NOMO-1 (cell line): ENCODE data around the gene PKD1.
"Not testable (repeated sequence)": the region's sequence is repeated elsewhere in the genome, so short reads cannot be mapped to it uniquely, and the experiment has no call there.

Experiments
- DNase-seq, 2 experiments: peaks; one replicate each; lab custom pipeline; 2025; ENCODE audit not compliant: unreplicated experiment in 2 of 2; lab: John Stamatoyannopoulos, UW

The PKD1 gene

DNA sequence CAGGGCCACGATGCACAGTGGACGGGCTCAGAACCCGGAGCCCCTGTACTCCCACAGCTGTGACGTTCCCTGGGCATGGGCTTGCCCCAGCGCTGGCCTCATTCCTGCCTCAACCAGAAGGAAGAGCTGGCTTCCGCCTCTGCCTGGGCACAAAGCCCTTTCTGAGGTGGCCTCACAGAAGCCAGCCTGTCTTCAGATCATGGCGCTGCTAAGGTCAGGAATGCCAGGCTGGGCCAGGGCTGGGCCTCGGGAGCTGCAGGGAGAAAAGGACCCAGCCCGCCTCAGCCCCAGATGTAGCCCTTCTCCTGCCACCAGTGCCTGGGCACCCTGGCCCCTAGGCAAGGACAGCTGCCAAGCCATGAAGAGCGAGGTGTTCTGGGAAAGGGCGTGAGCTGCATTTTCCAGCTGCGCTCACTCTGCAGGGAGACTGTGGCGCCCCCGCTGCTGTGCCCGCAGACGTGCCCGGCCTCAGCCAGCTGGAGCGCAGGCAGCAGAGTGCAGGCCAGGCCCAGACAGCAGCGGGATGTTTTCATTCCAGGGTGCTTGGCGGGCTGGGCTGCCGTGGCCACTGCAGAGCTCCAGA is 9.4 kb downstream of the PKD1 start:
- not testable (repeated sequence) for DNase-seq

DNA sequence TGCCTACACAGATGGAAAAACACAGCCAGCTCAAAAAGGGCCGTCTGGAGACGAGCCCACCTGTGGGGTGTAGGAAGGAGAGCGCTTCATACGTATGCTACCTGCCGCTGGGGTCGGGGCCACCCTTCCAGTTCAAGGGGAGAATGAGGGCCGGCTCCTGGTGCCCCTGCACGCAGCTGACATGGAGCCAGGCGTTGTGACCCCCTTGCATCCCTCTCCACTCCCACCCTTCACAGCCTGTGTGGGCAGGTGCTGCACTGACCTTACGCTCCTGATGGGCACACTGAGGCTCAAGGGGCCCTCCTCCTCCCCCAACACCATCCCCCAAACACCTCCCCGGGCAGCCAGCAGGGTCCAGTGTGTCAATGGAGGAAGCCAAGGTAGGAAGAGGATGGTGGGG is 10.1 kb downstream of the PKD1 start:
- DNase-seq: not testable (repeated sequence)

DNA sequence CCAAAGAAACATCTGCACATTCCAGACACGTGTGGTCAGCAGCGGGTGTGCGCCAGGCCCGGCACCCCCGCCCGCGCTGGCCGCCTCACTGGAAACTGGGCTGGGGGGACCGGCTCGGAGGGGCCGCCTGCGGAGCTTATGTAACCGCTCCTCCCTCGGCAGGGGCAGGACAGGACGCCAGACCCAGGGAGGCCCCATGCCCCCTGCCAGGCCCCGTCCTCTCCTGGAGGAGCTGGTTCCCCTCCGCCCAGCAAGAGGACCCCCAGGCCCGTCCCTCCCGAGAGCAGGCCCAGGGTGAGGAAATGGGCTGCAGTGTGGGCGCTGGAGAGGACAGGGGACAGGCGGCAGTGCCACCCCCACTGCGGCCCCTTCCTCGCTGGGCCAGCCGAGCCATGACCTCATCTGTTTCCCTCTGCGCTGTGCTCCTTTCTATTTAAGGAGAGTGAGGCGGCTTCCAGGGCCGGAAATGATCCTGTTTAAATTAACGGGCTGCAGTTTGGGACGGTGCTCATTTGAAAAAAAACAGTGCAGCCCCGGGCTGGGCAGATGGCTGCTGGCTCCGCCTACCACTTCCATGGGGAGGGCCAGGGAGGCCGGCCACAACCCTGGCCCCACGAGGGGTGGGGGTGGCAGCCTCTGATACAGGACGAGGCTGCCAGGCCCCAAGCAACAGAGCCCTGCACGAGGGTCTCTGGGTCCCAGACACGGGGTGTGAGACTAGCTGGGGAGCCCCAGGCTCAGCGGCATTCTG is 10.8 kb downstream of the PKD1 start:
- not testable (repeated sequence) for DNase-seq

DNA sequence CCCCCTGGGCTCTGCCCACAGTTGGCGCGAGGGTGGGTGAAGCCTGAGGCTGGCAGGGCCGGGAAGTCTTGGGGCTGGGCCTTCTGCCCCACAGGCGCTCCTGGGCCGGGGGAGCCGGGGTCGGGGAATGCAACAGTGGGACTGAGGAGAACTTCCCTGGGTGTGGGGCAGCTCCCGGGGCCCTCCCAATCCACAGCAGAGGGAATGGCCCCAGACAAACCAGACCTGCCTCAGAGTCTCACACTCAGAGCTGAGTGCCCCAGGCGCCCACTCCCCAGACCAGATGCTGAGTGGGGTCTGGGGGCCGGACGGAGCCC is 11.4 kb downstream of the PKD1 start:
- not testable (repeated sequence) for DNase-seq

DNA sequence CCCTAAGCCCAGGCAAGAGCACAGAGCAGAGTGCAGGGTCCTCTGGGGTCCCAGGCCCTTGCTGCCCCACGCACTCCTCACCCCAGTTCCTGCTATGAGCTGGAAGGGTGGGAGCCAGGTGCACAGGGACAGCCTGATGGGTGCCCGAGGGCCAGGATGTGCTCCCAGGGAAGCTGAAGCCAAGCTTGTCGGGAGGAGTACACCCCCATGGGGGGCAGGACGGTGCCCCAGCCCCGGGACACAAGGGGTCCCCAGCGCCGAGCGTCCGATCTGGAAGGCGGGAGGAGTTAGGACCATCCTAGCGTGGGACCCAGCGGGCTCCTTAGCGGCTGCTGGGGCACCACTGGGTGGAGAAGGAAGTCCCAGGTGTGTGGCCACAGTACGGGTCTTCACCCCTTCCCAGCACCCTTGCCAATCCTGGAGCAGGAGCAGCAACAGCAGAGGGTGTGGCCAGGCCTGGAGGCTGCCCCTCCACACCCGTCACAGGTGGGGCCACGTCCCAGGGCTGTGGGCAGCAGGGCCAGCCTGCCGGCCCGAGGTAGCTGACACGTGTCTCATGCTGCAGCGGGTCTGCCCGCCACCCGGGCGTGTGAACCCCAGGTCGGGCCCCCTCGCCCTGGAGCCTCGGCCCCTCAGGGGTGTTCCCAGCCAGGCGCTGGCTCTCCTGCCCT is 11.9 kb downstream of the PKD1 start:
- not testable (repeated sequence) for DNase-seq

DNA sequence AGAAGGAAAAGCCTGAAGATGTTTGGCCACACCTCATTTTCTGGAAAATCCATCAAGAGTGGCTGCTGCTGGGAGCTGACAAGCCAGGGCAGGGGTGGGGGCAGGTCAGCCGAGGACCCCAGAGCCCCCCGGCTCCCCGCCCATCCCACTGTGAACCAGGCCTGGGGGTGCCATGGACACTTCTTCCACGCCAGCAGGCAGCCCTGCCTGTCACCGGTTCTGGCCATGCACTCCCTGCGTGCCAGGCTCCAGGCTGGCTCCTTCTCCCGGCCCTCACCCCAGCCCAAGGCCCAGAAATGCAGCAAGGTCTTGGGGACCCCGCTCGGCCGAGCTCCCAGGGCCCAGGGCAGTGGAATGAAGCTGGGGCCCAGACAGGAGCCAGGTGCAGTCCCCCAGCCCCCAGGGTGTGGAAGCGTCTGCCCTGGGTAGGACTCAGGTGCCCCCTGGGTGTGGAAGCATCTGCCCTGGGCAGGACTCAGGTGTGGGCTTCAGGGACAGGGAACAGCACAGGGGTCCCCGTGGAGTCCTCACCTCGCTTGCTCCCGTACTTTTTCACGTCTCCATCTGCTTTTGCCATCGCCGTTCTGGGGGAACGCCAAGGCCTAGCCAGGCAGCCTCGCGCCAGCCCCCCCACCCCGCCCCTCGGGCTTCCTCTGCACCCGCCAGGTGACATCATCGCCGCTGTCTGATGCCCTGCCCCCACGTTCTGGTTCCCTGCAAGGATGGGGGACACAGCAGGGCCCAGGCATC is 12.6 kb downstream of the PKD1 start:
- DNase-seq: not testable (repeated sequence)

DNA sequence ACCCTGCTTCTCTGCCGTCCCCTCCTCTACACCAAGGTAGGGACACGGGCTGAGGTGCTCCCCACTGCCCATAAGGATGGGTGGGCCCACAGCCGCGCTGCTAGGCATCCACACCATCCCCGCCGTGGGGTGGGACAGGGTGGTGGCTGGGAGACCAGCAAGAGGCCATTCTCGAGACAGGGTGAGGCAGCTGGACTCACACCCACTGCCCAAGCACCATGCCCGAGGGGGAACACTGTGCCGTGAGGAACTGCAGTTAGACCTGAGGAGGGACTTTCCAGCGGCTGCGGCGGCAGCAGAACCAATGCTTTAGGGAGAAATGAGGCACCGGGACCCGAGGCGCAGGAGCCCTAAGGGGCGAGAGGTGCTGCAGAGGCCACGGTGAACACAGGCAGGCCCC is 13.3 kb downstream of the PKD1 start:
- DNase-seq: no peak

DNA sequence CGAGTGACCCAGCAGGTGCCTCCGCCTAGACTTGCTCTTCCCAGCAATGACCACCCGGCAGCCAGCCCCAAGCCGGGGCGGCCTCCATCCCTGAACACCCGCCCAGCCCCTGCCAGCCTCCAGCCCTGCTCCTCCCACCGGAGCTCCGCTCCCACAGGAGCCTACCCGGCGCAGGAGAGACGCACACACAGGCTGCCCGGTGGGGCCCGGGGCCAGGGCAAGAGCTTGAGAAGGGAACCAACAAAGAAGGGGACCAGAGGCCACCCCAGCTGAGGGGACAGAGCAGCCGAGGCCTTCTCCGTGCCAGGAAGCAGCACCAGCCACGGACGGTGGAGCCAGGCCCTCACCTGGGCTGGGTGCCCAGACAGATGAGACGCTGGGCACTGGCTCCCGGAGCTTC is 13.8 kb downstream of the PKD1 start:
- no peak for DNase-seq

DNA sequence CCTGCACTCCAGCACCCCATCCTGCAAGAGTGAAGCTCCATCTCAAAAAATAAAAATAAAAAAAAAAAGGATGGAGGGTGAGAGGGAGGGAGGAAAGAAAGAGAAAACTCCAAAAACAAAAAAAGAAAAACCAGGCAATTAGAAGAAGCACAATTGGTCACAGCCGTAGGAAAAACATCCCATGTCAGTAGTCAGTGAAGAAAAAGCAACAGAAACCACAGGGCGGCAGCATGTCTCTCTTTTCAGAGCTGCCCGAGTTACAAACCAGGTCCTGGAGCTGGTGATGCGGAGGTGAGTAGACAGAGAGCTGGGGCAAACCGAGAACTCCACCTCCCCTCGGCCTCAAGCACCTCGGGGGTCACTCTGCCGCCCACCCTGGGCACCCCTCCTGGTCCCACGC is 14.4 kb downstream of the PKD1 start:
- not testable (repeated sequence) for DNase-seq

DNA sequence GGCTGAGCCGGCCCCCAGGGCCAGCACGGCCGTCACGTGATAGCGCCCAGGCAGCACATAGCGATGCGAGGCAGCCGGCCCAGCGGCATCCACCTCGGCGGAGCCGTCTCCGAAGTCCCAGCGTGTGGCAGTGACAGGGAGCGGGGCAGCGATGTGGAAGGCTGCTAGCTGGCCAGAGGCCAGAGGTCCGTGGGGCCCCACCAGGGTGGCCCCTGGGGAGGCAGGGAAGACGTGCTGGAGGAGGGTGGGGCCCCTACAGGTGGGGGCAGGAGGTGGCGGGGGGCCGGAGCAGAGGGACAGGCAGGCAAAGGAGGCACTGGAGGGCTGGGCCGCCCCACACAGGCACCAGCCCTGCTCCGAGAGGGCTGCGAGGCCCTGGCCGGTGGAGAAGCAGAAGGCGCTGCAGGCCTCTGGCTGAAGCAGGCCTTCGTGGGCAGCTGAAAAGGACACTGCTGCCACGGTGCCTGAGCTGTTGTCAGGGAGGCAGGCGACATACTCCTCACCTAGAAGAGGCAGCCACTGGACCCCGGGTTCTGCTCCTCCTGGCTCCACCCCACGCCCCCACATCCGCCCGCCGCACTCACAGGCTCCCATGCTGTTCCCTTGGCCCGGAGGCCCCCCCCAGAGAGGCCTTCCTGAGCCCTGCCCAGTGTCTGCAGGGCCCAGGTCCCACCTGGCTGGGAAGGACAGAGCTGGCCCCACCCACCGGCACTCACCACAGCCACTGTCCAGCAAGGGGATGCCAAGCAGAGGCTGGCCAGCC is 17.6 kb downstream of the PKD1 start:
- DNase-seq: not testable (repeated sequence)

DNA sequence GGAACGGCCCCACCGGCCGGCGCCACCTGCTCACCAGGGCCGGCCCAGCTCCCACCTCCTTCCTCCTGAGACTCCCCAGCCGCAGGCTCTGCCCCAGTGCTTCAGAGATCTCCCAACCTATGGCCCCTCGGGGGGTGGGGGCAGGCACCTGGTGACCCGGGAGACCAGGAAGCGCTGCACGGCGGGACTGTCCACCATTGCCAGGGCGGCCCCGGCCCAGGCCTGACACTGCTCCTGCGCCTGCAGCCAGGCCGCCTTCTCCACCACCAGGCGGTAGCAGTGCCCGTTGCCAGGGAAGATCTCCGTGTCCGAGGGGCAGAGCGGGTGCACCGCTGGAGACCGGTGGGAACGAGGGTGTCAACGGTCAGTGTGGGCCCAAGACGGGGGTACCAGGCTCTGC is 18.4 kb downstream of the PKD1 start:
- not testable (repeated sequence) for DNase-seq

DNA sequence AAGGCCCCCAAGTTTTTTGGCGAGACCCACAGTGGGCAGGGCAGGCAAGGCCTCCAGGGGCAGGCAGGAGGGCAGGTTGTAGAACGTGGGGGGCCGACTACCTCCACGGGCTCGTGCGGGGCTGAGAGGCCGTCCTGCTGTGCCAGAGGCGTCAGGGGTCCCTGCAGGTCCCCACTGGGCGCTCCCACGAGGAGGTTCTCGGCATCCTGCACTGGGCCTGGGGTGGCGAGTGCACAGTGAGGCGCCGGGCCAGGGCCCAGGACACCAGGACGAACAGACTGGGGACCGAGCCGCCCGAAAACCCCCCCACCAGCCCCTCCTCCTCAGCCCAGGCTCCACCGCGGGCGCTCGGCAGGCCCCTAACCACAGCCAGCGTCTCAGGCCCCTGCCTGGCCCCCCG is 19.3 kb downstream of the PKD1 start:
- not testable (repeated sequence) for DNase-seq

DNA sequence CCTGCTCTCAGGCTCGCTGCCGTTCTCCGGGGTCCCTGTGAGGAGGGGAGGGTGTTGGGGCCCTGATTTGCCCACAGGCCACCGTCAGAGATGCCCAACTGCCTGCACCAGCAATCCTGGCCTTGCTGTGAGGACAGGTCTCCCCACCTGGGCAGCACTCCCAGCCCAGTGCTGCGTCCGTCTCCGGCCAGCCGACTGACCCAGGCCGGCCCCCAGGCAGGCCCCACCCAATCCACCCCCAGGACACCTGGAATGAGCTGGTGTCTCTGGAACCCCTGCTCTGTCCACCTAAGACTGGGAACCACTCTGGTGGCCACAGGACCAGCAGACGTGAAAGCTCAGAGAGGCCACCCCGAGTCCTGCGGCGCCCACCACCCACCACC is 20.1 kb downstream of the PKD1 start:
- no peak for DNase-seq

DNA sequence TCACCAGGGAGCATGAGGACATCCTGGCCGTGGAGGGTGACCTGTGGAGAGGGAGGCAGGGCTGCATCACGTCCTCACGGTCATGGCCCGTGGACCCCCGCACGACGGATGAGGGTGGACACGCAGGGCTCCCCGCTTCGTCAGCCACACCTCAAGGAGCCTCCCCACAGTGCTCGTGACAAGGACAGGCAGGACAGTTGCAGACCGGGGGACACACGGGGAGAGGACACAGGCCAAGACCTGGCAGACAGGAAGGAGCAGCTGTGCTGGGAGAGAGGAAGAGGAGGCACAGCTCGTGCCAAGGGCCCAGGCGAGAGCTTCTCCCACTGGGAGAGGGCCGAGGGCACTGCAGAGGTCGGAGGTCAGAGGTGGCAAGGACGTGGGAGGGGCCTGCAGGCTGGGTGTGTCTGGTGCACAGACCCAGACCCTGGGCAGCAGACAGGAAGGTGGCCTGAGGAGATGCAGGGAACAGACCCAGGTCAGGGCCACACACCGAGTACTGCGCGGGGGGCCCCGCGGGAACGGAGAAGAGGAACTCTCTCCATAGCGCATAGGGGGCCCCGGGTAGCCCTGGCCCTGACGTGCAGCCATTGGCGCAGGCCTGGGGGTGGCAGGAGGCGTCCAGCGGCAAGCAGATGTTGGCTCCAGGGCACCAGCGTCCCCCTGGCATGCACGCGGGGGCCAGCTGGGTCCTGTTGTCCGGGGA is 20.7 kb downstream of the PKD1 start:
- DNase-seq: not testable (repeated sequence)

DNA sequence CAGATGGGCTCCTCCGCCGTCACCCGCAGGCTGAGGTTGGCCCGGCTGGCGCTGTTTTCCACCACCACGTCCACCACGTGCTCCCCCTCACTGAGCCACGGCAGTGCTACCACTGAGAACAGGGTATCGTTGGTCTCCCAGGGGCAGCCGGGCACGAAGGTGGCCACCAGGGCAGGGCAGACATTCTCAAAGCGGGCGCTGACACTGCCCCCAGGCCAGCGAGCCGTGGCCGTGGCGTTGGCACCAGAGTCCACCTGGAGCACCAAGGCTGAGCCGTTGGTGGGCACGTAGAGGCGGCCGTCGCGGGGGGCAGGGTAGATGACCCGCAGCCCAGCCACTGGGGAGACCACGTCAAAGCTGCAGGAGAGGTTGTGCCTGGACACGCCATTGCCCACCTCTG is 21.5 kb downstream of the PKD1 start:
- DNase-seq: not testable (repeated sequence)

DNA sequence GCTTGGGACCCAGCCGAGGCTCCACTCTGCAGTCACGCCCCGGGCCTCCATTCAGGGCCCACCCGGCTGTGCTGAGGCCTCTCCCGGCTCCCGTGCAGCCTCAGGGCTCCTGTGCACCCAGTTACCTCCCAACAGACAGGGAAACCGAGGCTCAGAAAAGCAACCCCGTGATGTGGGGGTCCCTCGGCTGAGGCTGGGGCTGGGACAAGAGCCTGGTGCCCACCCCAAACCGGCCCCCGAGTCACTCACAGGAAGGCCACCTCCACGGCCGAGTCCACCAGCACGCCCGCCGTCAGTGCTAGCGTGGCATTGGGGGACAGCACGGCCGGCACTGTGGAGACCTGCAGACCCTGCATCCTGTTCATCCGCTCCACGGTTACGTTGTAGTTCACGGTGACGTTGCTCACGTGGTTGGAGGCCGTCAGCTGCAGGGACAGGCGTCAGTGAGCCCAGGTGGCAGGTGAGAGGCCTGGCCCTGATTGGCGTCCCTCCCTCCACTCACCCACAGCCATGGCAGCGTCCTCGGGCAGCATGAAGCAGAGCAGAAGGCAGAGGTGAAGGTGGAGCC is 23.1 kb downstream of the PKD1 start:
- DNase-seq: not testable (repeated sequence)

DNA sequence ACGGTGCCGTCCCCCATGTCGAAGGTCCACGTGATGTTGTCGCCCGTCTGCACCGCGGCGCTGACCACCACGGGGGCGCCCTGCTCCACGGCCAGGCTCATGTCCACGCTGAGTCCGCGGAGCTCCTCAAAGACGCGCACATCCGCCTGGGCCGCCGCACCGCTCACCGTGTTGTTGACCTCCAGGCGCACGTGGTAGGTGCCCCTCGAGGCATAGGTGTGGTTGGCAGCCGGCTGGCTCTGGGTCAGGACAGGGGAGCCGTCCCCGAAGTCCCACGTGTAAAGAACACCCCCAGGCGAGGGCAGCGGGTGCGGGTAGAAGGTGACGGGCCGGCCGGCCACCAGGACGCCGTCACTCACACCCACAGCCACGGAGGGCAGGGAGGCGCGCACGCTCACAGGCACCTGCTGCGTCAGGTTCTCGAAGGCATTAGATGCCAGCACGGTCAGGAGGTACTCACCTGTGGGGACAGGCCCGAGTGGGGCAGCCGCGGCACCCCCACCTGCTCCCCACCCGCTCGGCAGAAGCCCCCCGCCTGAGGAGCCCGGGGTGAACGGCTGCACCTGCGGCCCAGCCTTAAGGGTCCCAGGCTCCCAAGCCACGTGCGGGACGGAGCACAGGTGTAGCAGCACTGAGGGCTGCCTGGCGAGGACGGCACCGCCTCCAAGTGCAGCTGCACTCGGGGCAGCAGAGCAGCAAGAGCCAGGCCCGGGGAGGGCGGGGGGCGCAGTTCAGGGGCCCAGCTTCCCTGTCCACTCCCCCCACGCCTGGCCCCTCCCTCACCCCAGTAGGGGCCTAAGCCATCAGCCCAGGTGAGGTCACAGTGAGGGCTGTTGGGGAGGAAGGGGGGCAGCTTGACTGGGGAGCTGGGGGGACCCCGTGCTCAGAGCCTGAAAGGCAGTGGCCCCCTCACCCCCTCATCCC is 24.0 kb downstream of the PKD1 start:
- DNase-seq: not testable (repeated sequence)

DNA sequence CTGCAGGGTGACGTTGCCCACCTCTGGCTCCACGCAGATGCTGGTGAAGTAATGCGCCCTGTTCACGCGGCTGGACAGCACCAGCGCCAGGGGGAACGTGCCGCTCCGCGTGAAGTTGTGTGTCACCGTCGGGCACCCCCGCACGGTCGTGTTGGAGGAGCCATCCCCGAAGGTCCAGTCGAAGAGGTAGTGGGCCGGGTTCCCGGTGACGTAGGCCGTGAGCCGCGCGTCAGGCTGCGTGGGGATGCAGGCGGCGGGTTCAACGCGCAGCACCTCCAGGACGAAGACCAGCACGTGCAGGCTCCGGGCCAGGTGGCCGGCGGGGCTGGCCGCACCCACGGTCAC is 24.7 kb downstream of the PKD1 start:
- not testable (repeated sequence) for DNase-seq
